Regular cardiac myocyte (primary cell): Measurements from ENCODE around the gene HELZ. TPM values are rescaled to one million over a fixed set of nuclear protein-coding genes. Genes with fewer than 3 reads are reported as not detected.

ENCODE experiments used
- total RNA-seq: library from RNA; depleted of rRNA; stranded (reverse); fragments of >200 nt; gene quantifications from 2 replicates; pipeline ENCODE4 v1.2.3, GENCODE V29; 2014

HELZ gene, protein sequence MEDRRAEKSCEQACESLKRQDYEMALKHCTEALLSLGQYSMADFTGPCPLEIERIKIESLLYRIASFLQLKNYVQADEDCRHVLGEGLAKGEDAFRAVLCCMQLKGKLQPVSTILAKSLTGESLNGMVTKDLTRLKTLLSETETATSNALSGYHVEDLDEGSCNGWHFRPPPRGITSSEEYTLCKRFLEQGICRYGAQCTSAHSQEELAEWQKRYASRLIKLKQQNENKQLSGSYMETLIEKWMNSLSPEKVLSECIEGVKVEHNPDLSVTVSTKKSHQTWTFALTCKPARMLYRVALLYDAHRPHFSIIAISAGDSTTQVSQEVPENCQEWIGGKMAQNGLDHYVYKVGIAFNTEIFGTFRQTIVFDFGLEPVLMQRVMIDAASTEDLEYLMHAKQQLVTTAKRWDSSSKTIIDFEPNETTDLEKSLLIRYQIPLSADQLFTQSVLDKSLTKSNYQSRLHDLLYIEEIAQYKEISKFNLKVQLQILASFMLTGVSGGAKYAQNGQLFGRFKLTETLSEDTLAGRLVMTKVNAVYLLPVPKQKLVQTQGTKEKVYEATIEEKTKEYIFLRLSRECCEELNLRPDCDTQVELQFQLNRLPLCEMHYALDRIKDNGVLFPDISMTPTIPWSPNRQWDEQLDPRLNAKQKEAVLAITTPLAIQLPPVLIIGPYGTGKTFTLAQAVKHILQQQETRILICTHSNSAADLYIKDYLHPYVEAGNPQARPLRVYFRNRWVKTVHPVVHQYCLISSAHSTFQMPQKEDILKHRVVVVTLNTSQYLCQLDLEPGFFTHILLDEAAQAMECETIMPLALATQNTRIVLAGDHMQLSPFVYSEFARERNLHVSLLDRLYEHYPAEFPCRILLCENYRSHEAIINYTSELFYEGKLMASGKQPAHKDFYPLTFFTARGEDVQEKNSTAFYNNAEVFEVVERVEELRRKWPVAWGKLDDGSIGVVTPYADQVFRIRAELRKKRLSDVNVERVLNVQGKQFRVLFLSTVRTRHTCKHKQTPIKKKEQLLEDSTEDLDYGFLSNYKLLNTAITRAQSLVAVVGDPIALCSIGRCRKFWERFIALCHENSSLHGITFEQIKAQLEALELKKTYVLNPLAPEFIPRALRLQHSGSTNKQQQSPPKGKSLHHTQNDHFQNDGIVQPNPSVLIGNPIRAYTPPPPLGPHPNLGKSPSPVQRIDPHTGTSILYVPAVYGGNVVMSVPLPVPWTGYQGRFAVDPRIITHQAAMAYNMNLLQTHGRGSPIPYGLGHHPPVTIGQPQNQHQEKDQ (N-terminal part only)
- 35.5 and 87.1 TPM in 2 replicates for total RNA-seq

DNA sequence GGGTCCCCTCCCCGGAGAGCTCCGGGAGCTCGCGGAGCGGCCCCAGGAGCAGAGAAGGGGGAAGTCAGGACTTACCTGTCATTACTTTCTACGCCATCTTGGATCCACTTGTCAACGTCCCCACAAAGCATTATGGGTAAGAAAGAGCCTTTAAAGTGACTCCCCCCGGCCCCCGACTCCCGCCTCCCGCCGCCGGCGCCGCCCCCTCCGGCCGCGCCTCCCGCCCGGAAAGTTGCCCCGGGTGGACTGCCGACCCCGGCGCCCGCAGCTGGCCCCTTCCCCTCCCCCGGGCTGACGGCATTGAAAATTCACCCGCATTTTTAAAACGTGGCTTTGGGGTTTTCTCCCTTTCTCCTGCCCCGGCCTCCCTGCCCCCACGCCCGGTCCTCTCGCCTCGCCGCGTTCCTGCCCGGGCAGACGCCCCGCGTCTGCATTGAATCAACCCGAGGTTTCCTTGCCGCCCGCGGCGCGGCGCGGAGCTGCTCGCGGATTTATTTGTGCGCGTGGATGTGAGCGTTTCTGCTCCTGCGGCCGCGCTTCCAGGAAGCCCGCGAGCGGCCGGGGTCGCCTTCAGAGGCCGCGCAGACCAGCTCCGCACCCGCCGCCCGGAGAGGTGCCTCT lies at the start of gene HELZ:
Gene HELZ (minus strand): TSS at position 124 of the 621 bp plus-strand sequence. CDS start 26,392 bp downstream, outside the sequence.

GRCh38 chr17:67044016-67044772 lies 200.8 kb downstream of the HELZ start, which contains the start of gene CACNG1:
TSS of gene CACNG1 (plus strand) at chr17:67044554. CDS start at chr17:67044661, 107 bp downstream.

Other genes starting within 250 kb of the HELZ start
- gene CACNG1, start 200.6 kb downstream of the HELZ start, total RNA-seq: not detected in 2 replicates
- 27.9 and 61.3 TPM in 2 replicates for gene PSMD12, start 121.4 kb upstream of the HELZ start, total RNA-seq
- gene PITPNC1, start 132.1 kb upstream of the HELZ start, total RNA-seq: 15.2 and 18.6 TPM in 2 replicates